SU-DHL-6 (cell line): ENCODE results near the gene C2CD3.

Experiments used
- EZH2phosphoT487 ChIP-seq: fragments of 200-600 bp; sonication (generic), shearing (Covaris generic); conservative IDR thresholded peaks from 2 replicates; pipeline ENCODE4 v1.6.1; 2018; ENCODE audit warnings: mild to moderate bottlenecking, antibody characterized with exemption, low read length, moderate library complexity, mixed read lengths
- TF ChIP-seq, protein P1 (sequence below): fragments of 200-600 bp; sonication (generic); IDR thresholded peaks from one replicate; pipeline ENCODE4 v1.5.1; 2017; ENCODE audit warnings: antibody characterized with exemption, mild to moderate bottlenecking, low read length, moderate library complexity; ENCODE audit not compliant: insufficient read depth, poor library complexity, severe bottlenecking

DNA sequence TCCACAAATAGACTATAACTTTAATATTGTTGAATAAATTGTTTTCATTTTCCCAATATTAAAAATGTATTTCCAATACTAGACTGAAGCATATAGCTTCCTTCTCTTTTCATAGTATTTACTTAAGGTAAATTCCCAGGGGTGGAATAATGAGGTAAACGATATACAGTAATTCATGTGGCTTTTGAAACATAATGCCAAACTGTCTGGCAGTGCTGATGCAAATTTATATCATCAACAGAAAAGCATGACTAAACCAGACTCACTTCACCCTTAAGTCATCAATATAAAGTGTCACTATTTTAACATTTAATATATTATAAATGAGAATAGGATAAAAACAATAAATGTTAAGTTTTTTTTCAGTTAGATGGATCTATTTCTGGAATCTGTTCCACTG lies 13.6 kb downstream of the C2CD3 start:
- no peak for TF ChIP-seq EZH2phosphoT487
- TF ChIP-seq, protein P1, sequence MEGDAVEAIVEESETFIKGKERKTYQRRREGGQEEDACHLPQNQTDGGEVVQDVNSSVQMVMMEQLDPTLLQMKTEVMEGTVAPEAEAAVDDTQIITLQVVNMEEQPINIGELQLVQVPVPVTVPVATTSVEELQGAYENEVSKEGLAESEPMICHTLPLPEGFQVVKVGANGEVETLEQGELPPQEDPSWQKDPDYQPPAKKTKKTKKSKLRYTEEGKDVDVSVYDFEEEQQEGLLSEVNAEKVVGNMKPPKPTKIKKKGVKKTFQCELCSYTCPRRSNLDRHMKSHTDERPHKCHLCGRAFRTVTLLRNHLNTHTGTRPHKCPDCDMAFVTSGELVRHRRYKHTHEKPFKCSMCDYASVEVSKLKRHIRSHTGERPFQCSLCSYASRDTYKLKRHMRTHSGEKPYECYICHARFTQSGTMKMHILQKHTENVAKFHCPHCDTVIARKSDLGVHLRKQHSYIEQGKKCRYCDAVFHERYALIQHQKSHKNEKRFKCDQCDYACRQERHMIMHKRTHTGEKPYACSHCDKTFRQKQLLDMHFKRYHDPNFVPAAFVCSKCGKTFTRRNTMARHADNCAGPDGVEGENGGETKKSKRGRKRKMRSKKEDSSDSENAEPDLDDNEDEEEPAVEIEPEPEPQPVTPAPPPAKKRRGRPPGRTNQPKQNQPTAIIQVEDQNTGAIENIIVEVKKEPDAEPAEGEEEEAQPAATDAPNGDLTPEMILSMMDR, result no peak
